ENCODE measurements around the gene CD84. TPM values are rescaled to one million over a fixed set of nuclear protein-coding genes. Genes with fewer than 3 reads are reported as not detected.

Gene CD84
- total RNA-seq, 1 donor from 2014 or later = not detected

Other genes starting within 250 kb of the CD84 start
- gene COPA, start 236.2 kb downstream of the CD84 start, total RNA-seq = 143 and 151 TPM in 2 replicates
- 139 and 142 TPM in 2 replicates for gene NCSTN, start 236.1 kb downstream of the CD84 start, total RNA-seq
- 0.78 and 0.96 TPM in 2 replicates for gene NHLH1, start 212.4 kb downstream of the CD84 start, total RNA-seq
- 75.6 and 80.4 TPM in 2 replicates for gene VANGL2, start 178.9 kb downstream of the CD84 start, total RNA-seq
- gene SLAMF6, start 56.2 kb downstream of the CD84 start, total RNA-seq = not detected in 2 replicates
- not detected in 2 replicates for gene SLAMF1, start 67.5 kb upstream of the CD84 start, total RNA-seq
- gene CD48, start 132.3 kb upstream of the CD84 start, total RNA-seq = not detected in 2 replicates
- not detected in 2 replicates for gene SLAMF7, start 159.8 kb upstream of the CD84 start, total RNA-seq
- not detected in 2 replicates for gene LY9, start 216.7 kb upstream of the CD84 start, total RNA-seq

All from progenitor cell of endocrine pancreas (in vitro differentiated cells).